HUDEP-2 (cell line): ENCODE results near the gene HTR2A.
"Not testable (repeated sequence)": the region's sequence is repeated elsewhere in the genome, so short reads cannot be mapped to it uniquely, and the experiment has no call there.

Experiments used
- DNase-seq, 76 experiments: peaks; one replicate each; lab custom pipeline; 2025; ENCODE audit not compliant: unreplicated experiment in 76 of 76; lab: John Stamatoyannopoulos, UW

The HTR2A gene

GRCh38 chr13:46816371-46816770 lies 80.5 kb downstream of the HTR2A start:
- no peak for DNase-seq

GRCh38 chr13:46812301-46812797 lies 84.5 kb downstream of the HTR2A start:
- DNase-seq = no peak

- DNase-seq = no peak
Observed at GRCh38 chr13:46810440-46810839, 86.4 kb downstream of the HTR2A start.

GRCh38 chr13:46804921-46805320 lies 91.9 kb downstream of the HTR2A start:
- DNase-seq = not testable (repeated sequence)

GRCh38 chr13:46804391-46804815 lies 92.5 kb downstream of the HTR2A start:
- no peak for DNase-seq

GRCh38 chr13:46803586-46803985 lies 93.3 kb downstream of the HTR2A start:
- DNase-seq = no peak

GRCh38 chr13:46801858-46802257 lies 95.0 kb downstream of the HTR2A start:
- no peak for DNase-seq

GRCh38 chr13:46799139-46799538 lies 97.7 kb downstream of the HTR2A start:
- no peak for DNase-seq

GRCh38 chr13:46797501-46798237 lies 99.2 kb downstream of the HTR2A start:
- no peak for DNase-seq

GRCh38 chr13:46796515-46797474 lies 100.1 kb downstream of the HTR2A start, which contains the start of gene ESD:
Gene ESD, minus strand, starts transcription at chr13:46797161. Its CDS starts 5,748 bp downstream, at chr13:46791413.
- peak; percentile 18 to 90 (median 80) for DNase-seq

GRCh38 chr13:46796129-46796514 lies 100.7 kb downstream of the HTR2A start:
- DNase-seq = peak in 1 of 76 experiments; percentile 14

GRCh38 chr13:46795321-46795720 lies 101.5 kb downstream of the HTR2A start:
- no peak for DNase-seq

GRCh38 chr13:46783504-46783903 lies 113.3 kb downstream of the HTR2A start:
- DNase-seq = no peak

GRCh38 chr13:46782691-46783090 lies 114.2 kb downstream of the HTR2A start:
- no peak for DNase-seq

- DNase-seq = no peak
Observed at GRCh38 chr13:46782066-46782465, 114.8 kb downstream of the HTR2A start.
